ENCODE measurements around the gene COG3.
A peak's percentile ranks its signal among the peaks of the same experiment; 100 is the strongest.
"Not testable (repeated sequence)": the region's sequence is repeated elsewhere in the genome, so short reads cannot be mapped to it uniquely, and the experiment has no call there.

COG3 gene, protein sequence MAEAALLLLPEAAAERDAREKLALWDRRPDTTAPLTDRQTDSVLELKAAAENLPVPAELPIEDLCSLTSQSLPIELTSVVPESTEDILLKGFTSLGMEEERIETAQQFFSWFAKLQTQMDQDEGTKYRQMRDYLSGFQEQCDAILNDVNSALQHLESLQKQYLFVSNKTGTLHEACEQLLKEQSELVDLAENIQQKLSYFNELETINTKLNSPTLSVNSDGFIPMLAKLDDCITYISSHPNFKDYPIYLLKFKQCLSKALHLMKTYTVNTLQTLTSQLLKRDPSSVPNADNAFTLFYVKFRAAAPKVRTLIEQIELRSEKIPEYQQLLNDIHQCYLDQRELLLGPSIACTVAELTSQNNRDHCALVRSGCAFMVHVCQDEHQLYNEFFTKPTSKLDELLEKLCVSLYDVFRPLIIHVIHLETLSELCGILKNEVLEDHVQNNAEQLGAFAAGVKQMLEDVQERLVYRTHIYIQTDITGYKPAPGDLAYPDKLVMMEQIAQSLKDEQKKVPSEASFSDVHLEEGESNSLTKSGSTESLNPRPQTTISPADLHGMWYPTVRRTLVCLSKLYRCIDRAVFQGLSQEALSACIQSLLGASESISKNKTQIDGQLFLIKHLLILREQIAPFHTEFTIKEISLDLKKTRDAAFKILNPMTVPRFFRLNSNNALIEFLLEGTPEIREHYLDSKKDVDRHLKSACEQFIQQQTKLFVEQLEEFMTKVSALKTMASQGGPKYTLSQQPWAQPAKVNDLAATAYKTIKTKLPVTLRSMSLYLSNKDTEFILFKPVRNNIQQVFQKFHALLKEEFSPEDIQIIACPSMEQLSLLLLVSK

DNA sequence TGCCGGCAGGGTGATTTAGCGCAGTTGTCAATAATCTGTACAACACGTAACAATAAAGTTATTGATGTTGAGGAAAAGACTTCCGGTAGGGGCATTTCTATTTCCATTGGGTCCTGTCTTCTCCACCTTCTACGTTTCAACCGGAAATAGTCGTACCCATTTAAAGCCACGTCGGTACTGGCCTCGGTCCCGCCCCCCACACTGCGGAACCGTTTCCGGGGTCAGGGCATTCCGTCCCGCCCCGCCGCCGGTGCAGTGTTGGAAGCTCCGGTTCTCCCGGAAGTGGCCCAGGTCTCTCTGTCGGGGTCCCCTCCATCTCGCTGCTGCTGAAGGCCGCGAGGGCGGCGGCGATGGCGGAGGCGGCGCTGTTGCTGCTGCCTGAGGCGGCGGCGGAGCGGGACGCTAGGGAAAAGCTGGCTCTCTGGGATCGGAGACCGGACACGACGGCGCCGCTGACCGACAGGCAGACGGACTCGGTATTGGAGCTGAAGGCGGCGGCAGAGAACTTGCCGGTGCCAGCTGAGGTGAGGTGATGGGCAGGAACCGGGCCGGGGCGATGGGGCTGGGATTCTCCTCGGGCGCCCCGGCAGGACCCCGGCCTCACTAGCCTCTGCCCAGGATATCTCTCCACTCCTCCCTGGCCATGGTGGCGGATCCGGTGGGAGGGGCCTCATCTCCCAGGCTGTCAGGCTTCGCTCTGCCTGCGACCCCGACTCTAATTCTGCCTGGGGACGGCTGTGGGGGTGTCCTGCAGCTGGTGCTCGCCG, at the start of gene COG3:
COG3 (plus strand) TSS at position 253 of the 767 bp plus-strand sequence; CDS start at position 351, 98 bp downstream.
- peak; percentile 95 for DNase-seq (ENCODE audit: low spot score)

DNA sequence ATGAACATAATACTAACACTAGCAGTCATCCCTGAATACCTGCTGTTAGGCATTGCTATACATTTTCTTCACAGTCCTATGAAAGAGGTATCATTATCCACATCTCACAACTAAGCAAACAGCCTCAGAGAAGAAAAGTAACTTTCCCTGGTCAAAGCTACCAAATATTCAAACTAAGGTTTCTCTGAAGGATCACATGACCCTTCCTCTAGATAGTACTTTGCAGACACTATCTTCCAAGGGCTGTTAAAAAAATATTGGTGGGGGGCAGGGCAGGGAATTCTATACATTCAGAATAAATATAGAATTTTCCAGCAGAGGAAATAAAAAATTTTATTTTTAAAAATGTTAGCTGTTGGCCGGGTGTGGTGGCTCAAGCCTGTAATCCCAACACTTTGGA, 49.6 kb upstream of the COG3 start:
- DNase-seq (ENCODE audit: low spot score), result no peak

DNA sequence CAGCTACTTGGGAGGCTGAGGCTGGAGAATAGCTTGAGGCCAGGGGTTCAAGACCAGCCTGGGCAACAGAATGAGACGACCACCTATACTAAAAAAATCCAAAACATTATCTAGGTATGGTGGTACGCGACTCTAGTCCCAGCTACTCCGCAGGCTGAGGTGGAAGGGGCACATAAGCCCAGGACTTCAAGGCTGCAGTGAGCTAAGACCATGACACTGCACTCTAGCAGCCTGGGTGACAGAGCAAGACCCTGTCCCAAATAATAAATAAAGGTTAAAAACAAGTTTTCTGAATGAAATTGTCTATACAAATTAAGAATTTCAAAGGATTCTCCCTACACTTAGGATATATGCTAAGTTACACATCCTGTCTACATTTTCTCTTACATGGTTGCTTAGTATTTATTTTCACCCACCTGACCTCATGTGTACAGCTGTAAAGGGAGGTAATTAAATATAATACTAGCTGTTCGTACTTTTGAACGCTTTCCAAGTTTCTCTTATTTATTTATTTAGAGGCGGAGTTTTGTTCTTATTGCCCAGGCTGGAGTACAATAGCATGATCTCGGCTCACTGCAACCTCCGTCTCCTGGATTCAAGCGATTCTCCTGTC, 48.1 kb upstream of the COG3 start:
- DNase-seq (ENCODE audit: low spot score), result no peak

DNA sequence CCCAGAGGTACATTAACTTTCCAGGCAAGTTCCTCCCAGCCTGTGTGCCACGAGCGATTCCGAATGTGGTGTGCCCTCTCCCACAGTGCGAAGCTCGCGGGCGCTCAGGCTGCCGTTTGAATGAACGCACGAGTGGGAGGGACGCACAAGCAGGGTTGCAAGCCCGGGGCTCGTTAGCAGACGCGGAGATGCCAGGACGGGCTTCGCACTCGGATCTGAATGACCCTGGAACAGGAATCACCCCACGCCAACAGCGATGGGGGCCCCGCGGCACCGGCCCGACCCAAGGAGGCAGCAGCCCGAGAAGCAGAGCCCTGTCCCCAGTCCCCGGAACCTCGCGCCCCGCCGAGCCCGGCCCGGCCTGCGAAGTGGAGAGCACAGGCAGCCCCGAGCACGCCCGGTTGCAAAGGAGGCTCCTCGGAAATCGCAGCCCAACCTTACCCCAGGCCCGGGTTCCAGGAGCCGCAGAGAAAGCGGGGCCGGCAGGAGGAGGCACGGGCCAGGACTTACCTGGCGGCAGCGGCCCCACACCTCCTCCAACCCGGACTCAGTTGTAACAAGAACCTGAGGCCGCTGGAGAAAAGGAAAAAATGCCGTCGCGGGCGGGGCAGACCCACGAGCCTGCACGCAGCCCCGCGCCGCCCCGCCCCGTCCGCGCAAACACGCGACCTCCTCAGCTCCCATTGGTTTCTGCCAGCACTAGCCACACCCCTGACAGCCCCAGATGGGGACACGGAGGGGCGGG, 46.8 kb upstream of the COG3 start, which contains the start of gene SLC25A30:
SLC25A30 (minus strand) TSS at position 584 of the 745 bp plus-strand sequence. CDS start 6,948 bp downstream, outside the sequence.
- peak; percentile 91 for DNase-seq (ENCODE audit: low spot score)

DNA sequence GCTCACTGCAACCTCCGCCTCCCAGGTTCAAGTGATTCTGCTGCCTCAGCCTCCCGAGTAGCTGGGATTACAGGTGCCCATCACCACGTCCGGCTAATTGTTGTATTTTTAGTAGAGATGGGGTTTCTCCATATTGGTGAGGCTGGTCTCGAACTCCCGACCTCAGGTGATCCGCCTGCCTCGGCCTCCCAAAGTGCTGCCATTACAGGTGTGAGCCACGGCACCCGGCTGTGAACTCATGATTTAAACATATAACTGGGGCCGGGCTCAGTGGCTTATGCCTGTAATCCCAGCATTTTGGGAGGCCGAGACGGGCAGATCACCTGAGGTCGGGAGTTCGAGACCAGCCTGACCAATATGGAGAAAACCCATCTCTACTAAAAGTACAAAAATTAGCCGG, 45.4 kb upstream of the COG3 start:
- DNase-seq (ENCODE audit: low spot score), result not testable (repeated sequence)

DNA sequence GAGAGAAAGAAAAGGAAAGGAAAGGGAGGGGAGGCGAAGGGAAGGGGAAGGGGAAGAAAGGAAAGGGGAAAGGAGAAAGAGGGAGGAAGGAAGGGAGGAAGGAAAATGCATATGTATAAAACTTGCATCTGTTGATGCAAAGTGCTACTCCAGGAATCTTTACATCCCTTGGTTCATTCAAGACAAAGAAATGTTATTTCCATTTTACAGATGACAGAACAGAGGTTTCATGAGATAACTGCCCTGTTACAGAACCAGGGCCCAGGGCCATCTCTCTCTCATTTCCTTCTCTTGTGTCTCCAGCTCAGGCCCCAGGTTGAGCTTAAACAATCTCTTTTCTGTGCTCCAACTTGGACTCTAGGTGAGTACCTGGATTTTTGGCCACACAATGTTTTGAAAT, 44.8 kb upstream of the COG3 start:
- no peak for DNase-seq (ENCODE audit: low spot score)

DNA sequence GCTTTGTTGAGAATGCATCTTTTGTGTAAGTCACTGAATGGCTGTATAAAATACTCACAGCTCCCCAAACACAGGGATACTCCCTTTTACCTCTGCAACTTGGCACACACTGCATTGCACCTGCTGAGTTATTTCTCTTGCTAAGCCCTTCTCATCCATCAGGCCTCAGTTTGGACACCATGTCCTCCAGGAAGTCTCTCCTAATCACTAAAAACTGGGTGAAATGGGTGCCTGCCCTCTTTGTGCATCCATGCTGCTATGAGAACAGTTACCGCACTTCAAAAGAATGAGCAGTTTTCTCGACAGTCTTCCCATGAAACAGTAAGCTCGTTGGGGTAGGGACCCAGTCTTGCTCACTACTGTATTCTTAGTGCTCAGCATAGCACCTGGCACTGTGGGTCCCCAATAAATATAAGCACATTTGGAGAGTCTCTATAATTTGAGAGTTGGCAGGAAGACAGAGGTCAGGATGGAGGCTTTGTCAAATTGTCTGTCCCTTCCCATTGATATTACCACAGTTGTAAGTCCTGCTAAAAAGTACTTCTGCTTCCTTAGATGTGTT, 41.9 kb upstream of the COG3 start:
- DNase-seq (ENCODE audit: low spot score), result no peak

DNA sequence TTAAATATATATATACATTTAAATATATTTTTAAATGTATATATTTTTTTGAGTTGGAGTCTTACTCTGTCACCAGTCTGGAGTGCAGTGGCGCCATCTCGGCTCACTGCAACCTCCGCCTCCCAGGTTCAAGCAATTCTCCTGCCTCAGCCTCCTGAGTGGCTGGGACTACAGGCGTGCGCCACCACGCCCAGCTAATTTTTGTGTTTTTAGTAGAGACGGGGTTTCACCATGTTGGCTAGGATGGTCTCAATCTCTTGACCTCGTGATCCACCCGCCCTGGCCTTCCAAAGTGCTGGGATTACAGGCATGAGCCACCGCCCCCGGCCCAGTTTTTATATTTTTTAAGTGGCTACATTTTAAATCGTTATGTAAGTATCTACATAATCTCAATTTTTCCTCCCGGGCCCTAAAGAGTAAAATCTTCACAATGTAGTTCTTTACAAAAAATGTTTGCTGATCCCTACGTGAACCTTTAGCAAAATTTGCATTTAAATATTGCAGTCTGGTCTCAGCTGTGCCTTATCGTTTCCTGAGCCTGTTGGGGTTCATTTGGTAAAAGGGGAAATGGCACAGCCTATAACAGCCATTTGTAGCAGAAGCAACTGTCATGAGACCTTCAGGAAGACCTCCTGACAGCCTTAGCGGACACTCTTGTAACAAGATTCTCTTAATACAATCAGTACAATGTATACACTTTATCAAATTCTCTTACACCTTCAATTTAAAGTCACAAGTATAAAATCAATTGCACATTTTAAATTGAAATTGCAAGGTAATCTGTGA, 38.5 kb upstream of the COG3 start:
- DNase-seq (ENCODE audit: low spot score), result not testable (repeated sequence)

DNA sequence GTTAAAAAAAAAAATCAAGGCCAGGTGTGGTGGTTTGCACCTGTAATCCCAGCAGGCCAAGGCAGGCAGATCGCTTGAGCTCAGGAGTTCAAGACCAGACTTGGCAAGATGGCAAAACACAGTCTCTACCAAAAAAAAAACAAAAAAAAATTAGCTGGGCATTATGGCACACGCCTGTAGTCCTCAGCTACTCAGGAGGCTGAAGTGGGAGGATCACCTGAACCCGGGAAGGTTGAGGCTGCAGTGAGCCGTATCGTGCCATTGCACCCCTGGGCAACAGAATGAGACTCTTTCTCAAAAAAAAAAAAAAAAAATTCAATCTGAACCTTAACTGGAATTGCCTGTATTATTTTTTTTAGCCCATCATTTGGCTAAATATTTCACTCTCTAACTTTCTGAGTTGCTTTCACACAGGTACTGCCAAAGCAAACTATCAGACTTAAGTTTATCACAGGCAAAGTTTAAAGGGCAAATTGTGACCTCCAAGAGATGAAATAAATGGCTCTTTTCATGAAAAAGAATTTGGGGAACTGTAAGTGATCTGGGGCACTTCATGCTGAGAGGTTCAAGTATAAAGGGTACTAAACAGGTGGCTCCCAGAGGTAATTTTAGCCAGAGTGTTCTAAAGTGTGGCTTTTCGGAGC, 31.9 kb upstream of the COG3 start:
- no peak for DNase-seq (ENCODE audit: low spot score)

DNA sequence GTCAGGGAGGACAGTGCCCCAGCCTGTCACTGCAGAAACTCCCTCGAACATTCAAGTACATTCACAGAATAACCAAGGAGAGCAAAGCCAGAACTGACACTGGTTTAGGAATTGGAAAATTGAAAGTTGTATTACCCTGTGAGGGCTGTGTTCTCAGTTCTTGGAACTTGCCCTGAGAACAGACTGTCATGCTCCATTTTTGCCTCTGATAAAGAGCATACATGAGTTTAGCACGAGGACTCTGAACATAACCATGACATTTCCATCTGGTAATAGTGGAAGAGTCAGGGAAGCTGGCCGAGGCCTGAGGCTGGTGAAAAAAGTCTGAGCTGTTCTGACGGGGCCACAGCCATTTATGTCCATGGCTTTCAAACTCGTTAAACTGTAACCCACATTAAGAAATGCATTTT, 31.4 kb upstream of the COG3 start:
- no peak for DNase-seq (ENCODE audit: low spot score)

DNA sequence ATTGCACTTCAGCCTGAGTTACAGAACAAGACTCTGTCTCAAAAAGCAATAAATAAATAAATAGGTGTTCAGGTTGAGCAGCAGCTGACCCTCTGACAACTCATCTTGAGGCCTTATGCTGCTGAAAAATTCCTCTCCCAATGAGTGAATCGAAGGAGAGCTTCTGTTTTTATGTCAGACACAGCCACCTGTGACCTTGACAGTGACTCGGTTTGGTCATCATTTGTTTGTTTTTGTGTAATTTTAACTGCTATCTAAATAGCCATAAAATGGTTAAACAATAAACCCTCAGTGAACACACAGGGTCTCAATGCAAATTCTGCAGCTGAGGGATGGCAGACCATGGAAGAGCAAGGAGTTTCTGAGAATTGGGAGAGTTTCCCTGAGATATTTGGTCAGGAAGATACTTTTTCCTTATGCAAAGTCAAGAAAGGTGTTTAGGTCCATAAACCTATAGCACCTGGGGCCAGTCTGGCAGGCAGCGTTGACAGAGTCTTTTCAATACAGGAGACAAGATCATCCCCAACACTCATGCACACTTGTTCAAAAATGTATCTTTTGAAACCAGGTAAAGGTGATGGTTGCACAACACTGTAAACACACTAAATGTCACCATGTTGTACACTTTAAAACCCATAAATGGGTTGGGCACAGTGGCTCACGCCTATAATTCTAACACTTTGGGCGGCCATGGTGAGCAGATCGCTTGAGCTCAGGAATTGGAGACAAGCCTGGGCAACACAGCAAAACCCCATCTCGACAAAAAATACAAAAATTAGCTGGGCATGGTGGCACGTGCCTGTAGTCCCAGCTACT, 30.0 kb upstream of the COG3 start:
- no peak for DNase-seq (ENCODE audit: low spot score)

DNA sequence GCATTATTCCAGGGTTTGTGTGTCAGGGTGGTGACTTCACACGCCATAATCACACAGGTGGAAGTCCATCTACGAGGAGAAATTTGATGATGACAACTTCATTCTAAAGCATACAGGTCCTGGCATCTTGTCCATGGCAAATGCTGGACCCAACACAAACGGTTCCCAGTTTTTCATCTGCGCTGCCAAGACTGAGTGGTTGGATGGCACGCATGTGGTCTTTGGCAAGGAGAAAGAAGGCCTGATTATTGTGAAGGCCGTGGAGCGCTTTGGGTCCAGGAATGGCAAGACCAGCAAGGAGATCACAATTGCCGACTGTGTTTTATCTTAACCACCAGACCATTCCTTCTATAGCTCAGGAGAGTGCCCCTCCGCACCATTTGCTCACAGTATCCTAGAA, 28.4 kb upstream of the COG3 start:
- no peak for DNase-seq (ENCODE audit: low spot score)

DNA sequence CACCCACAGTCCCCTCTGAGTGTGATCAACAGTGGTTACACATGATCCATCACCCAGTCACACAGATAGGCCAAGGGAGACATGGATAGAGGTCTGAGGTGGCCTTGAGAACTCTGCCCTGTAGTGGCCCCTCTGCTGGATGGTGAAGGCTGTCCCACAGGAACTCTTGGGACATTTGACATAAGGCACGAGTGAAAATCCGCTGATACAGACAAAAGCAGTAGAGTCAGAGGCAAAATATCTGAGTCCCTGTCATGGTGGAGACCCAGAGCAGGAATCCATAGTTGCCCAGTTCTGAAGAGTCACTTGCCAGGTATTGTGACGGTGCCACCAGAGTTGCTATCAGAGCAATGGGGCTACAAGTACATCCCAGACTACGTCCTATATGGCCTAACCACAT, 27.8 kb upstream of the COG3 start:
- no peak for DNase-seq (ENCODE audit: low spot score)

DNA sequence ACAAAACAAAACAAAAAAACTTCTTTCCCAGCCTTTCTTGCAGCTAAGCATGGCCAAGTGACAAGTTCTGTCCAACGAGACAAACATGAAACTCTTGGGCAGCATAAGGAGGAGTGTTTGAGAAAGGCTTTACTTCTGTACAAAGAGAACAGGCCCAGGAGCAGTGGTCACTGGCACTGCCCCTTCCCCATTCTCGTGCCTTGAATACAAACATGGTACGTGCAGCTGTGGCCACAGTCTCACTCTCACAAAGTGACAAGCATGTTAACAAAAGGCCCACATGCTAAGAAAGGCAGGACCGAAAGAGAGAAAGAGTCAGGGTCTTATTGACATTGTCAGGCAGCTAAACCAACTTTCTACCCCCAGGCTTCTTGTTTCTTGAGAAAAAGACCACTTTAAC, 26.8 kb upstream of the COG3 start:
- no peak for DNase-seq (ENCODE audit: low spot score)

DNA sequence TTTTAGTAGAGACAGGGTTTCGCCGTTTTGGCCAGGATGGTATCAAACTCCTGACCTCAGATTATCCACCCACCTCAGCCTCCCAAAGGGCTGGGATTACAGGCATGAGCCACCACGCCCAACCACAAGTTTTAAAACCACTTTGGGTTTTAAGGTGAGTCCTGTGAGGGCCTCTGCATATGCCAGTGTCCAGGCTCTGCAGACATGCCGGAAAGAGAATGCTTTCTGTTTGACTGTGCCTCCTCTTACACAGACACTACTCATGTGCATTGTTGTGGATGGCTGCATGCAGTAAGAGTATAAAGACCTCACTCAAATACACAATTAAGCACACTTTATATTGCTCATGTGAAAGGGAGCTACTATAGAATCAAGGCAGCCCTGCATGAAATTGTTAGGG, 25.7 kb upstream of the COG3 start:
- no peak for DNase-seq (ENCODE audit: low spot score)

DNA sequence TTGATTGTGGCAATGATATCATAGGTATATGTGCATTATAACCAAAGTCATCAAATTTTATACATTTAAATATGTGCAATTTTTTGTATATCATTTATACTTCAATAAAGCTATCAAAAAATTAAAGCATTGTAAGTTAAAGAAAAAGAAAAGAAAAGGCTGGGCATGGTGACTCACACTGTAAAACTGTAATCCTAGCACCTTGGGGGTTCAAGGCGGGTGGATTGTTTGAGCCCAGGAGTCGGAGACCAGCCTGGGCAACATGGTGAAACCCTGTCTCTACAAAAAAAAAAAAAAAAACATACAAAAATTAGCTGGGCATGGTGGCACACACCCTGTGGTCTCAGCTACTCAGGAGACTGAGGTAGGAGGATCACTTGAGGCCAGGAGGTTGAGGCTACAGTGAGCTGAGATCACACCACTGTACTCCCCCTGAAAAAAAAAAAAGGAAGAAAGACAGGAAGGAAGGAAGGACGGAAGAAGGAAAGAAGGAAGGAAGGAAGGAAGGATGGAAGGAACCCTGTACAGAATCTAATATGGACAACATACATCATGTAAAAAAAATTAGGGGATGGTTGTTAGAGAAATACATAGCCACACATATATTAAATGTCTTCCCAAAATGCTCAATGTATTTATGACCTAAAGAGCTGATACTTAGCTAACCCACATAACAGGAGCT, 24.8 kb upstream of the COG3 start:
- no peak for DNase-seq (ENCODE audit: low spot score)

DNA sequence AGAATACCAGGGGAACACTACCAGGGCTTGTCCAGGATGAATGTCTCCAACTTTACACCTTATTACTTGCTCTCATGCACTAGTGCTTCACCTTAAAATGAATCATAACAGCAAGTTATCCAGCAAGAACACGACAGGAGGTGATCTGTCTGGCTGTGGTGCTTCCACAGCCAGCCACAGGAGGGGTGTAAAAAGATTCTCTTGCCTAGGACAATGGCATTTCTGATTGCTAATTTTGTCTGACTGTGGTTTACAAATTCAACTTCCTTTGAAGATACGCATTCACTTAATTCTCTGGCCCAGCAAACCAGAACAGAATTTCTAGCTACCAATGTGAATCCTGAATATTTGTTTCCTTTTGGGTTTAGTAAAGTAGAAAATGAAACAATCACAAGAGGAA, 23.1 kb upstream of the COG3 start:
- DNase-seq (ENCODE audit: low spot score), result peak; percentile 9

DNA sequence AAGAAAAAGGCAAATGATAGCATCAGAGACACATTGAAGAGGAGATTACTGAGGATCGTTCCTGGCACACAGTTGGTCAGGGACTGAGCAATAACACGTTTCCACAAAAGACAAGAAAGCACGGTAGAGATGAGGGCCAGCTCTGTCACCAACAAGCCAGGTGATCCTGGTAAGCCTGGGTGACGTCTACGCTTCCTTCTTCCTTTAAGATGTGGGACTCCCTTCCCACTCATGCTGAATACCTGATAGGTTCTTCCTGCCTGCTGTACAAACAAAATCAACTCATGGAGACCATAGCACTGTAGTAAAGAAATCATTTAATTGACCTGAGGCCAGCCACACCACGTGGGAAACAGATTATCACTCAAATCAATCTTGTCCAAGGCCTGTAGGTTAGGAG, 19.7 kb upstream of the COG3 start:
- no peak for DNase-seq (ENCODE audit: low spot score)
